Memory B cell (primary cell): ENCODE measurements around the gene ATP10A.
A peak's percentile ranks its signal among the peaks of the same experiment; 100 is the strongest.

ENCODE experiments used
- ATAC-seq: fragments of 150-1000 bp; cut with Tn5 transposase; 2 replicates; pipeline ENCODE4 v1.10.0; 2021; ENCODE audit warnings: low read depth, mild to moderate bottlenecking, moderate library complexity
- DNase-seq, 2 donors: peaks; one replicate each; pipeline ENCODE4 v3.0.0; 2022; ENCODE audit warnings: low spot score in 2 of 2
- H3K27ac Mint-ChIP-seq: one replicate; pipeline ENCODE4 v1.8.0; 2022; ENCODE audit warnings: mild to moderate bottlenecking, moderate library complexity, mixed read lengths
- H3K27me3 Mint-ChIP-seq: one replicate; pipeline ENCODE4 v1.8.0; 2022; ENCODE audit warnings: mixed read lengths
- H3K36me3 Mint-ChIP-seq: one replicate; pipeline ENCODE4 v1.8.0; 2022; ENCODE audit warnings: mild to moderate bottlenecking, mixed read lengths
- H3K4me1 Mint-ChIP-seq: one replicate; pipeline ENCODE4 v1.8.0; 2022; ENCODE audit warnings: mixed read lengths
- H3K4me3 Mint-ChIP-seq: one replicate; pipeline ENCODE4 v1.8.0; 2022; ENCODE audit warnings: mild to moderate bottlenecking, moderate library complexity, mixed read lengths
- H3K9me3 Mint-ChIP-seq: one replicate; pipeline ENCODE4 v1.8.0; 2022; ENCODE audit warnings: mixed read lengths

Gene ATP10A

DNA sequence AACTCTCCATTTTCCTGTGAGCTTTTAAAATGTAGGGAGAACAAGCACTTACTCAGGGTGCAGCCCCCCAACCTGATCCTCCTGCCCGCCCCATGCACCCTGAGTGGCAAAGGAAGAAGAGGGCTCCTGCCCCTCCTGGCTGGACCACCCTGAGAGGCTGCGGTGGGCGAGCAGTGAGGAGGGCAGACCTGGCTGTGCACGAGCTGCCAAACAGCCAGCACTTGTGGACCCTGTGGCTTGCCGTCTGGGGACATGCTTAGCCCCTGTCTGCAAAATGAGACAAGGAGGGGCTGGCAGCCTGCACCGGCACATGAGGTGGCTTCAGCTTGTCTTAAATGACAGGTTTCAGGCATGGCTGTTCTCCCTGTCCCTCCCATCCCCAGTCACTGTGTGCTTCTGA, 18.6 kb downstream of the ATP10A start:
- Mint-ChIP-seq H3K27me3 (peaks cover 7% of the 10 kb centered on the region), H3K4me1 (peaks cover 27% of the 10 kb centered on the region), H3K27ac (no peak overlapping the region), H3K36me3 (no peaks in the 10 kb centered on the region), H3K4me3 (no peak overlapping the region), H3K9me3 (no peaks in the 10 kb centered on the region)
- ATAC-seq (no peak), DNase-seq (no peak)

DNA sequence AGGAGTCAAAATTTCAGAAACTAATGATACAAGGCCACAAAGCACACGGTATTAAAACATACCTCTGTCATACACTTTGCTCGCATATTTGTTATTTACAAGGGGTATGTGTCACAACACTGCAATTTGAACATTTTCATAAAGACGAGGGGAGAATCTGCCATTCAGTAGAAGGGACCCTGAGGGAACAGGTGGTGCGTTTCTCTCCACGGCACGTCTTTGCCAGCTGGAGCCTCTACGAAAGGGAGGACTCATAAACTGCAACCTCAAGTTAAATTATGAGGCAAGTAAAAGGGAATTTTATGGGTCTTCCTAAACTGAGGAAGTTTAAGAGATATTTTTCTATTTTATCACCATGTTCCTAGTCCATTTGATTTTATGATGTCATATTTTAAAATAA, 19.1 kb downstream of the ATP10A start:
- Mint-ChIP-seq H3K4me3 (no peak overlapping the region), H3K9me3 (no peaks in the 10 kb centered on the region), H3K27ac (no peak overlapping the region), H3K27me3 (peaks cover 7% of the 10 kb centered on the region), H3K36me3 (no peaks in the 10 kb centered on the region), H3K4me1 (peaks cover 22% of the 10 kb centered on the region)
- ATAC-seq: no peak
- no peak for DNase-seq

DNA sequence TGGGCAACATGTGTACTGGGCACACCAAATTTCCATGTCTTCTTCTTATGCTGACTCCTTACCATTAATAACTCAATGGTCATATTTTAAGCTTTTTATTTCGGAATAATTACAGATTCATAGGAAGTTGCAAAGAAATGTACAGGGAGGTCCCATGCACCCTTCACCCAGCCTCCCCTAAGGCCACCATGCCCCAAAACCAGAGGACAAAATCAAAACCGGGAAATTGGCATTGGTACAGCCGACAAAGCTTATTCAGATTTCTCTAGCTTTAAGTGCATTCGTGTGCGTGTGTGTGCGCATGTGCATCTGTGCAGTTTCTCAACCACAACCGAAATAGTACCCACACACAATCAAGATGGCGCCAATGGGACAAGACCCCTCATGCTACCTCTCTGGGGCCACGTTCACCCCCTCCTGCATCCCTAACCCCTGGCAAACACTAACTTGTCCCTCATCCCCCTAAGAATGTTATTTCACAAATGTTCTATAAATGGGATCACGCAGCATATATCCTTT, 23.4 kb downstream of the ATP10A start:
- H3K4me1 Mint-ChIP-seq: peaks cover 2% of the 10 kb centered on the region
- no peak overlapping the region for H3K27ac Mint-ChIP-seq
- H3K36me3 Mint-ChIP-seq: no peaks in the 10 kb centered on the region
- H3K4me3 Mint-ChIP-seq: no peak overlapping the region
- no peak for ATAC-seq
- no peak for DNase-seq
- peaks cover 8% of the 10 kb centered on the region for H3K27me3 Mint-ChIP-seq
- no peaks in the 10 kb centered on the region for H3K9me3 Mint-ChIP-seq

DNA sequence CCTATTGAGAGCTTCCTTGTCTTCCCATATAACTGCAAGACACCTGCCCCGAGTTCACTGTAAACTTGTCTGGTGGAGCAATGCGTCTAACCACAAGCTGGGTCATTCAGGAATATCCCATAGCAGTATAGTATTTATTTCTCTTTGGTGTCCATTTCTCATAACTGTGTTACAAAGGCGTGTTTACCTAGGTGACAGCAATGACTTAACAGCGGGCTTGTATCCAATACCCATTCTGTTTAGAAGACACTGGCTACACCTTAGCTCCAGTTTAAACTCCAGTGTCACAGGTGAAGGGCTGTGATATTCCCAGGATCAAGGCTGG, 24.3 kb downstream of the ATP10A start:
- H3K27ac Mint-ChIP-seq: no peak overlapping the region

DNA sequence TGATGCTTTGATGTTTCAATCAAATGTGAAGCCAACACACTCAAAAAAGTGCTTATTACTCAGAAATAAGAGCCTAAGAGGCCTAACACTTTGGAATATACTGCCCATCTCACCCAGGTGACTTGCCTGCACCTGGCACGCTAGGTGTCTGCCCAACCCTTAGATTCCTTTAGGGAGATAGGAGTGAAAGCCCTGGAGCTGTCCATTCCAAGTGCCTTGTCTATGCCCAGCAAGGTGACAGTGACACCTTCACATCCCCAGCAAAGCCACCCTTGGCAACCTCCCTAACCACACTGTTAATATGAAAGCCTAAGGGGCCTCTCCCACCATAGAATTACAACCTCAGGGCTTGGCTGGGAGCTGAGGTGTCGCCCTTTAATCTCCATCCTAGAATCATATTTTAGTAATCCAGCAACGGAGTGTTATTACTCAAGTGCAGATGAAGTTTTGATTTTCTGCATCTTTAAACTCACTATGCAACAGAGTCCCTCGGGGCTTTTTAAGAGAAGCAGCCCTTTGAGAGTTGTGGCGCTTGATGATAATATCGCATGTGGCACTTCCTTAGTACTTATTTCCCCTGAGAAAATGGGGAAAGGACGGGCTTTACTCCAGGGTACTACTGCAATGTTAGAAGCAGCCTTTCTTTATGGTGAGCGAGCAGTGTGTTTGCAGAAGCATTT, 24.8 kb downstream of the ATP10A start:
- Mint-ChIP-seq H3K4me3 (no peak overlapping the region), H3K36me3 (no peaks in the 10 kb centered on the region), H3K27me3 (peaks cover 4% of the 10 kb centered on the region), H3K4me1 (peaks cover 2% of the 10 kb centered on the region), H3K27ac (no peak overlapping the region), H3K9me3 (no peaks in the 10 kb centered on the region)
- ATAC-seq (no peak), DNase-seq (no peak)

More for the DNA sequence above, 24.3 kb downstream of the ATP10A start:
- Mint-ChIP-seq H3K27me3 (peaks cover 6% of the 10 kb centered on the region), H3K36me3 (no peaks in the 10 kb centered on the region), H3K4me1 (peaks cover 2% of the 10 kb centered on the region), H3K9me3 (no peaks in the 10 kb centered on the region), H3K4me3 (no peak overlapping the region)
- DNase-seq (no peak), ATAC-seq (no peak)

DNA sequence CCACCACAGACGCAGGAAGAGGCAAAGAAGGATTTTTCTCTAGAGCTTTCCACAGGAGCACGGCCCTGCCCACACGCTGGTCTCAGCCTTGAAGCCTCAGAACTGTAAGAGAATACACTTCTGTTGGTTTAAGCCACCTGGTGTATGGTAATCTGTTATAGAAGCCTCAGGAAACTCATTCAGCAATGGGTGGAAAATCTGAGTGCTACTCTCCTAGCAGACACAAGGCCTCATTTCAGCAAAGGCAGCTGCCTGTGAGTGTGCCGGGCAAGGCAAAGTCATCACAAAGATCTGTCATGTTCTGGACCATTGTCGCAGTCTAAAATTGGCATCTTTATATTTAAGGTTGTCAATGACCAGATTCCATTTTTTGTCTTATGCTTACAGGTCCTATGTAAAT, 31.0 kb downstream of the ATP10A start:
- H3K9me3 Mint-ChIP-seq: no peaks in the 10 kb centered on the region
- no peak overlapping the region for H3K4me3 Mint-ChIP-seq
- no peak overlapping the region for H3K27ac Mint-ChIP-seq
- DNase-seq (no peak), ATAC-seq (no peak)
- no peaks in the 10 kb centered on the region for H3K36me3 Mint-ChIP-seq
- H3K27me3 Mint-ChIP-seq: peaks cover under 1% of the 10 kb centered on the region
- peaks cover 5% of the 10 kb centered on the region for H3K4me1 Mint-ChIP-seq

DNA sequence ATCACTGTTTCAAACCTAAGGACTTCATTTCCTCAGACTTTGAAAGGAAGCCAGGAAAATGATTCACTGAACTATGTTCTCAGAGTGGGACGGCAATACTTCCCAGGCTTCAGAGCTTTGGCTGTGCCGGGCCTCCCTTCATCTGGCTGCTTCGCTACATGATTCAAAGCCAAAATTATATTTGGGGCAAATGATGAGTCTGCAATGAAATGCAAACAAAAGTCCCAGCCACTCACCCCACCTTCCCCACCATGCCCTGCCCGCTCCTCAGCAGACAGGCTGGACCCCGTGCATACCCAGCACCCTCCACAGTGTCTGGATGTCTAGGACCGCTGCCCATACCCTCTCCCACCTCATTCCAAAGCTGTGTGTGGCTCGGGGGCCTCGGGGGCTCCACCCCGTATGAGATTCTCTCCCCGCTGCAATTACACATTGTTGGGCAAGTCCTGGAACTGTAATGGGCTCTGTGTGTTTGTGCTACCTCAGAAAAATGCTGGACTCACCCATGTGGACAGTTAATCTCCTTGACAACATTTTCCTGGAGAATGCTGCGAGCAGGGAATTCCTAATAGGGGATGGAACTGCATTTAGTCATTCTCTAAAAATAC, 32.2 kb downstream of the ATP10A start:
- H3K27ac Mint-ChIP-seq: no peak overlapping the region
- H3K9me3 Mint-ChIP-seq: peaks cover 3% of the 10 kb centered on the region
- no peaks in the 10 kb centered on the region for H3K27me3 Mint-ChIP-seq
- no peak for DNase-seq
- H3K36me3 Mint-ChIP-seq: peaks cover 1% of the 10 kb centered on the region
- peaks cover 5% of the 10 kb centered on the region for H3K4me1 Mint-ChIP-seq
- H3K4me3 Mint-ChIP-seq: no peak overlapping the region
- no peak for ATAC-seq

DNA sequence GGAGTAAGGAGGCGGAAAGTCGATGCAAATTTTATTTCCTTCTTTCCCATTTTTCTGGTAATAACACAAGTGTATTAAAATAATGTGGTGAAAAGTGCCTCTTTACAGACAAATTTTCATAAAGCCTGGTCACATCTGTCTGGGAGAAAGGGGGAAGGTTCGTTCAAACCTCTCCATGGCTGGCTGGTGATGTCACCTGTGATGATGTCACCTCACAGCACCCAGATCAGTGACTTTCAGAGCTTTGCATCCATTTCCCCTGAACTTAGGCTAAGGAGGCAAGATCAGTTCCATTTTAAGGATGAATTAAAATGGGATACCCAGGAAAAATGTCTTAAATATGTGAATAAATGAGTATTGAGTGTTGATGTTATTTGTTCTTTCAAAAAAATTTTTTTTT, 34.1 kb downstream of the ATP10A start:
- peaks cover 2% of the 10 kb centered on the region for H3K36me3 Mint-ChIP-seq
- H3K27me3 Mint-ChIP-seq: no peaks in the 10 kb centered on the region
- ATAC-seq: no peak
- peaks cover 8% of the 10 kb centered on the region for H3K9me3 Mint-ChIP-seq
- peaks cover 5% of the 10 kb centered on the region for H3K4me1 Mint-ChIP-seq
- no peak for DNase-seq
- no peak overlapping the region for H3K27ac Mint-ChIP-seq
- H3K4me3 Mint-ChIP-seq: no peak overlapping the region

DNA sequence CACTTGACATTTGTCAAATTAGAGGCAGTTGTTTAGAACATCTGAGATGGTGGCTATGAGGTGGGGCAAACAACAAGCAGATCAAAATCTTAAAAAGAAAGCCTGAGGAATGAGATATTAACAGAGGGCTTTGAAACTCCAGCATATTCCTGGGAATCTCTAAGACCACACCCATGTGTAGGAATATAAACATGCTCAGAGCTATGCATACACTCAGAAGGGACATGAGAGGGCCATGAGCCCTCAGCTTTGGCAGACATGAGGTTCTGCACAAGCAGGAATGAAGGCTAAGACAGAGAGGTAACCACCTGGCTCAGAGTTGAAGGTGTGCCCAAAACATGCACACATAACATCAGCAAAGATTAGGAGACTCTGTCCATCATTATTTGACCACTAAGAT, 37.9 kb downstream of the ATP10A start:
- ATAC-seq: no peak
- H3K36me3 Mint-ChIP-seq: peaks cover 2% of the 10 kb centered on the region

DNA sequence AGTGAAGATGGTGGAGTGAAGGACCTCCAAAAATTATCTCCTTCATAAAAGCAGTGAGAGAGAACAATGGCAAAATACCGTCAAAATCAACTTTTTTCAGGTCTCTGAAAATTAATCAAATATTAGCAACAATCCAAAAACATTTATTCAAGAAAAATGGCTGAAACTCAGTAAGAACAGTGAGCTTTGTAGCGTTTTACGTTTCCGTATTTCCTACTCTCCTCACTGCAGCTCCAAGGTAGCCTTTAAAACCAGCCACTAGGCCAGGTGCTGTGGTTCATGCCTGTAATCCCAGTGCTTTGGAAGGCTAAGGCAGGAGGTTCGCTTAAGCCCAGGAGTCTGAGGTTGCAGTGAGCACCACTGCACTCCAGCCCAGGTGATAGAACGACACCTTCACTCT, 38.5 kb downstream of the ATP10A start:
- H3K36me3 Mint-ChIP-seq: peaks cover 2% of the 10 kb centered on the region
- DNase-seq (no peak), ATAC-seq (no peak)
- no peak overlapping the region for H3K4me3 Mint-ChIP-seq
- H3K27ac Mint-ChIP-seq: no peak overlapping the region
- no peaks in the 10 kb centered on the region for H3K27me3 Mint-ChIP-seq
- no peaks in the 10 kb centered on the region for H3K4me1 Mint-ChIP-seq
- H3K9me3 Mint-ChIP-seq: peaks cover 8% of the 10 kb centered on the region

More for the DNA sequence above, 37.9 kb downstream of the ATP10A start:
- Mint-ChIP-seq H3K27ac (no peak overlapping the region), H3K27me3 (no peaks in the 10 kb centered on the region), H3K9me3 (peaks cover 8% of the 10 kb centered on the region), H3K4me3 (no peak overlapping the region), H3K4me1 (no peaks in the 10 kb centered on the region)
- no peak for DNase-seq

DNA sequence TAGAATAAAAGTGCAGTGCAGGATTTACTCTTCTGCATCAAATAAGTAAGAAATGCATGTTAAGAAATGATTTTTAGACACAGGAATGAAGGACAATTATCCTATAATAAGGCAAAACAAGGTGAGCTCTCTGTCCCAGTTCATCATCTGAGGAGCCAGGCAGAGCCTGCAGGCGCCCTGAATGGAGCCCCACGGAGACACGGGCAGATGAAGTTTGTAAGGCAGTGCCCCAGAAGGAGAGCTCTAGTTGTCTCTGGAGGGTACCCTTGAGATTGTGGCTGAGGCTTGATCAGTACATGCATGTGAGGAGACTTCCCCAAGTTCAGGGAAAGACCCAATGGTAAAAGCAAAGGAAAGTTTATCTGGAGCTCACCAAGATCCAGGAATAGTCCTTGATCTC, 50.3 kb downstream of the ATP10A start:
- H3K4me3 Mint-ChIP-seq: no peak overlapping the region
- ATAC-seq (no peak), DNase-seq (no peak)
- H3K9me3 Mint-ChIP-seq: no peaks in the 10 kb centered on the region
- peaks cover 16% of the 10 kb centered on the region for H3K27me3 Mint-ChIP-seq
- H3K4me1 Mint-ChIP-seq: peaks cover 10% of the 10 kb centered on the region
- H3K27ac Mint-ChIP-seq: no peak overlapping the region
- no peaks in the 10 kb centered on the region for H3K36me3 Mint-ChIP-seq

DNA sequence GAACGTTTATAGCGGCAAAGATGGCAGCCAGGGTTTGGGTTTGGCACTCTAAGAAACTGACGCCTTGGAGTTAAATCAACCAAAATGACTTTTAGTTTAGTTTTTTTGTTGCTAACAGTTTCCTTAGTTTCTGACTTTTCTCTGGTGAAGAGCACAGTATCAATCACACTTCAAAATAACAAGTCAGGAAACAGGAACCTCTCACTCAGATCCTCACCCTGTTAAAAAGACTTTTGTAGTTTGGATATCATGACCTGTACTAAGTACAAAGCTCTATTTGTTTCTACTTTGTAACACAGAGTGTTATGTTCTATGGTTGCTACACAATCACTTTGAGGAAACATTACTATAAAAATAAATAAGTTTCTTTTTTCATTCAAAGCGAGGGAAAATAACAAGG, 51.1 kb downstream of the ATP10A start:
- Mint-ChIP-seq H3K9me3 (no peaks in the 10 kb centered on the region), H3K4me1 (peaks cover 10% of the 10 kb centered on the region), H3K36me3 (no peaks in the 10 kb centered on the region), H3K27me3 (peaks cover 16% of the 10 kb centered on the region), H3K4me3 (no peak overlapping the region), H3K27ac (no peak overlapping the region)
- no peak for DNase-seq
- ATAC-seq: no peak

DNA sequence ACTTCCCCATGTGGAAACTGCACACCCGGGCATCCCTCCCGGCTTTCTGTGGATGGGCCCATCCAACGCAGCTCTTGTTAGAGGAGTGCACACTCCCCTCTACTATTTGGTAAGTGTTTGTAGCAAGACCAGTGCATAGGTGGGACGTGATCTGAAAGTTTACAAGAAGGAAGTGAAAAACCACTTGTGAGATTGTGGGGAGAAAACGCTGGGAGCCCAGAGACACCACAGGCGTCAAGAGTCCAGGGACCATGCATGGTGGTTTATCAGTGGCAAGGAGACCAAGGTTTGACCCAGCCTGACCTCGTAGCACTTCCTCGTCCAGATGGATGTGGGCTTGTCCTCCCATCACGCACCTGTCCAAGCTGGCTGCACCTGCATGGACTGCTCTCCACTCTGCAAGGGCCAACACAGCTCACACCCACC, 51.6 kb downstream of the ATP10A start:
- Mint-ChIP-seq H3K4me1 (peaks cover 10% of the 10 kb centered on the region), H3K36me3 (no peaks in the 10 kb centered on the region), H3K4me3 (no peak overlapping the region), H3K27me3 (peaks cover 15% of the 10 kb centered on the region), H3K27ac (no peak overlapping the region), H3K9me3 (no peaks in the 10 kb centered on the region)
- ATAC-seq: peak; percentile 26
- DNase-seq: no peak

DNA sequence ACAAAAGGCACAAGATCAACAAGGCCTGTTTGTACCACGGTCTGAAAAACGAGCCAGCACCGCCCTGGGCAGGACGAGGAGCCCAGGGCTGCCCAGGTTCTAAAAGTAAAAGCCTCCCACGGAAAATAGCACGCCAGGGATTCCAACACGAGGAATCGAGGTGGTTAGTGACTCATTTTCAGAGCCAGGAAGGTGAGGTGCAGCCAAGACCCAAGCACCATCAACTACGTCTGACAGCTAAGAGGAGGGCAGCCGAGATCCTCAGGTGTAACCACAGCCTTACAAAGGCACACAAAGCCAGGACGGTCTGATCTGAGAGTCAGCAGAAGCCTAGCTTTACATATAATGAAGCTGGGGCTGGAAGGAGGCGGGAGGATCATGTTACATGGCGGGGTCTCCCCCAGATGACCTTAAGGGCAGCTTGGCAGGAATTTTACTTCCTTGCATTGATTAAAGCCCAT, 52.5 kb downstream of the ATP10A start:
- ATAC-seq: no peak
- no peaks in the 10 kb centered on the region for H3K9me3 Mint-ChIP-seq
- H3K4me3 Mint-ChIP-seq: no peak overlapping the region
- DNase-seq: no peak
- H3K27me3 Mint-ChIP-seq: peaks cover 15% of the 10 kb centered on the region
- no peak overlapping the region for H3K27ac Mint-ChIP-seq
- no peaks in the 10 kb centered on the region for H3K36me3 Mint-ChIP-seq
- H3K4me1 Mint-ChIP-seq: peaks cover 10% of the 10 kb centered on the region

DNA sequence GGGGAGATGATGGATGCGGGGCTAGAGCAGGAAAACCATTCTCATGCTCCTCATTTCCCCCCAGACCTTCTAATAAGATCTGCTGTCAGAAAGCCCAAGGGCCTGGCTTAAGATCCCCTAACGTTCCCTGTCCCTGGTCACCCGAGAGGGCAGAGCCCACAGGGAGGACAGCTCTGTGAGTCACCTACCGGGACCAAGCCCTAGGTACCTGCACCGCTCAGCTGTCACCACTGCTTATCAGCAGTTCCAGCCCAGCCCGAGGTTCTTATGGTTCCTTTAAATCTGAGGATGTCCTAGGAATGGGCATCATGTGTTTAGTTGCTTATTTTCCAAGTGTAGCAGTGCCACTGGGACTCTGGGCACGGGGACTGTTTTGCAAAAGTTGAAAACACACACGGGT, 53.0 kb downstream of the ATP10A start:
- H3K27me3 Mint-ChIP-seq: peaks cover 12% of the 10 kb centered on the region
- ATAC-seq (no peak), DNase-seq (no peak)
- no peaks in the 10 kb centered on the region for H3K36me3 Mint-ChIP-seq
- no peak overlapping the region for H3K4me3 Mint-ChIP-seq
- H3K9me3 Mint-ChIP-seq: no peaks in the 10 kb centered on the region
- no peak overlapping the region for H3K27ac Mint-ChIP-seq
- peaks cover 10% of the 10 kb centered on the region for H3K4me1 Mint-ChIP-seq
